Transverse colon (tissue), 4 donors: Measurements from ENCODE around the gene PM20D2. TPM values are rescaled to one million over a fixed set of nuclear protein-coding genes. Genes with fewer than 3 reads are reported as not detected.

Experiments
- DNase-seq: peaks from one replicate; pipeline ENCODE4 v3.0.0-alpha.2; 2019
- H3K27ac ChIP-seq, 4 donors: fragments of 200-600 bp; sonication (generic); 2 replicates each; pipeline ENCODE4 v1.5.1; 2016 to 2018; ENCODE audit warnings: inconsistent platforms in 4 of 4
- H3K27me3 ChIP-seq: fragments of 200-600 bp; sonication (generic); 2 replicates; pipeline ENCODE4 v1.5.1; 2017; ENCODE audit warnings: inconsistent platforms
- H3K36me3 ChIP-seq, 4 donors: fragments of 200-600 bp; sonication (generic); 2 replicates each; pipeline ENCODE4 v1.5.1; 2017 to 2019; ENCODE audit warnings: inconsistent platforms in 4 of 4
- H3K4me1 ChIP-seq, 4 donors: fragments of 200-600 bp; sonication (generic); 2 replicates each; pipeline ENCODE4 v1.5.1; 2017 to 2020; ENCODE audit warnings: inconsistent platforms in 4 of 4
- H3K4me3 ChIP-seq, 4 donors: fragments of 200-600 bp; sonication (generic); 1 replicate in 1 of 4; 2 replicates in 3 of 4; pipeline versions ENCODE4 v1.5.1 to v1.6.1; 2017 to 2019; ENCODE audit warnings: inconsistent platforms in 4 of 4
- H3K9me3 ChIP-seq, 2 donors: fragments of 200-600 bp; sonication (generic); 2 replicates each; pipeline ENCODE4 v1.5.1; 2017 to 2019; ENCODE audit warnings: inconsistent platforms in 2 of 2
- EP300 ChIP-seq: sonication (generic); formaldehyde crosslinking; IDR thresholded peaks from one replicate; pipeline ENCODE4 v1.6.1; 2017; ENCODE audit warnings: antibody characterized with exemption, low read depth
- POLR2A ChIP-seq: fragments of 450-650 bp; IDR thresholded peaks from one replicate; pipeline ENCODE4 v1.6.1; 2016; ENCODE audit warnings: antibody characterized with exemption, mild to moderate bottlenecking, moderate library complexity
- POLR2AphosphoS5 ChIP-seq, 3 donors: sonication (generic); formaldehyde crosslinking; IDR thresholded peaks; one replicate each; pipeline ENCODE4 v1.6.1; 2016; ENCODE audit warnings: antibody characterized with exemption in 3 of 3
- WGBS, 2 donors: methylation state at CpG; one replicate each; pipeline ENCODE4 v1.1.5; 2018; ENCODE audit warnings: low coverage in 1 of 2; 5-methylcytosine and 5-hydroxymethylcytosine counted together
- in situ Hi-C, 4 donors: fragments of 200-750 bp; cut with MboI; loops; one replicate each; pipeline versions ENCODE4 v1.15.0 to v1.15.1; 2017; ENCODE audit warnings: low sequenced_read_pairs in 3 of 4, low pct_ligation_motif_present in 1 of 4, low pct_unique_long_range_greater_than_20kb in 1 of 4
- intact Hi-C: fragments of 100-400 bp; cut with DNase I; formaldehyde crosslinking; loops from one replicate; pipeline ENCODE4 v1.15.1; 2023; ENCODE audit warnings: low total_unique reads
- total RNA-seq, 4 donors: library from RNA; depleted of rRNA; stranded (reverse); fragments of >200 nt; gene quantifications; one replicate each; pipeline ENCODE4 v1.1.0, GENCODE V29; 2016
- TF ChIP-seq, protein P1 (sequence below), 5 experiments: fragments of 200-600 bp in 3 of 5; fragments of 450-650 bp in 2 of 5; sonication (generic) in 3 of 5; IDR thresholded peaks; 1 replicate in 2 of 5; 2 replicates in 3 of 5; pipeline ENCODE4 v1.5.1; 2016 to 2017; ENCODE audit warnings: antibody characterized with exemption in 5 of 5, inconsistent platforms in 3 of 5, mild to moderate bottlenecking in 2 of 5, moderate library complexity in 1 of 5

The PM20D2 gene
- total RNA-seq, 4 donors from 2014 or later: 3.7 to 16.4 (median 12.4) TPM

- H3K9me3 ChIP-seq: no peaks in the 10 kb centered on the region
- WGBS, 2 donors: 79 to 93% methylated on average over 4 to 9 of the region's 9 CpGs
- H3K27ac ChIP-seq: no peak overlapping the region
- in situ Hi-C loops: no loop called here
- H3K27me3 ChIP-seq: no peaks in the 10 kb centered on the region
- H3K4me1 ChIP-seq: no peaks in the 10 kb centered on the region
- DNase-seq: no peak
- H3K36me3 ChIP-seq: no peaks in the 10 kb centered on the region
- TF ChIP-seq, protein P1, sequence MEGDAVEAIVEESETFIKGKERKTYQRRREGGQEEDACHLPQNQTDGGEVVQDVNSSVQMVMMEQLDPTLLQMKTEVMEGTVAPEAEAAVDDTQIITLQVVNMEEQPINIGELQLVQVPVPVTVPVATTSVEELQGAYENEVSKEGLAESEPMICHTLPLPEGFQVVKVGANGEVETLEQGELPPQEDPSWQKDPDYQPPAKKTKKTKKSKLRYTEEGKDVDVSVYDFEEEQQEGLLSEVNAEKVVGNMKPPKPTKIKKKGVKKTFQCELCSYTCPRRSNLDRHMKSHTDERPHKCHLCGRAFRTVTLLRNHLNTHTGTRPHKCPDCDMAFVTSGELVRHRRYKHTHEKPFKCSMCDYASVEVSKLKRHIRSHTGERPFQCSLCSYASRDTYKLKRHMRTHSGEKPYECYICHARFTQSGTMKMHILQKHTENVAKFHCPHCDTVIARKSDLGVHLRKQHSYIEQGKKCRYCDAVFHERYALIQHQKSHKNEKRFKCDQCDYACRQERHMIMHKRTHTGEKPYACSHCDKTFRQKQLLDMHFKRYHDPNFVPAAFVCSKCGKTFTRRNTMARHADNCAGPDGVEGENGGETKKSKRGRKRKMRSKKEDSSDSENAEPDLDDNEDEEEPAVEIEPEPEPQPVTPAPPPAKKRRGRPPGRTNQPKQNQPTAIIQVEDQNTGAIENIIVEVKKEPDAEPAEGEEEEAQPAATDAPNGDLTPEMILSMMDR (IDR thresholded peaks at IDR 0.05): no peak
- TF ChIP-seq POLR2AphosphoS5 (IDR thresholded peaks at IDR 0.05) (no peak), POLR2A (no peak), EP300 (no peak)
- intact Hi-C loops: no loop called here
- H3K4me3 ChIP-seq: no peak overlapping the region
Observed at GRCh38 chr6:89184344-89184743, 38.5 kb downstream of the PM20D2 start.

DNA sequence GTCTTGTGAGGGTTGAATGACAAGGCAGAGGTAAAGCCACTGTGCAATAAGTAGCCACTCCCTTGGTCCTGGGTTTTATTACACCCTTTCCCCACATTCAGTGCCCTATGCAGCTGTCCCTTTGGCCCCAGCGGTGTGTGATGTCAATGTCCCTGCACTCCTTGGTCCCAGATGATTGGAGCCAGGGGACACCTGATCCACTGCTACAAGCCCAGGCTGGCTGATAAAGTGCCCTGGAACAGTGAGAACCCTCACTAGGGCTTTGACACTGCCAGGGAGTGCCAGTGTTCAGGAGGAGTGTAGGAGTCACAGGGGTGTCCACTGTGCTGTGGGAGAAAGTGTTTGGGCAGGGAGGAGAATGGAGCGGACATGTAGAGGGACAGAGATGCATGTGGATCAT, 40.9 kb downstream of the PM20D2 start:
- 60 to 80% methylated on average over 1 to 2 of the region's 2 CpGs for WGBS, 2 donors
- no peaks in the 10 kb centered on the region for H3K9me3 ChIP-seq
- DNase-seq: no peak
- H3K27me3 ChIP-seq: no peaks in the 10 kb centered on the region
- H3K4me3 ChIP-seq: no peak overlapping the region
- H3K27ac ChIP-seq: no peak overlapping the region
- intact Hi-C loops: no loop called here
- no peaks in the 10 kb centered on the region for H3K36me3 ChIP-seq
- no peaks in the 10 kb centered on the region for H3K4me1 ChIP-seq
- in situ Hi-C loops: no loop called here
- TF ChIP-seq, protein P1 (IDR thresholded peaks at IDR 0.05): no peak
- TF ChIP-seq EP300 (no peak), POLR2A (no peak), POLR2AphosphoS5 (IDR thresholded peaks at IDR 0.05) (no peak)

DNA sequence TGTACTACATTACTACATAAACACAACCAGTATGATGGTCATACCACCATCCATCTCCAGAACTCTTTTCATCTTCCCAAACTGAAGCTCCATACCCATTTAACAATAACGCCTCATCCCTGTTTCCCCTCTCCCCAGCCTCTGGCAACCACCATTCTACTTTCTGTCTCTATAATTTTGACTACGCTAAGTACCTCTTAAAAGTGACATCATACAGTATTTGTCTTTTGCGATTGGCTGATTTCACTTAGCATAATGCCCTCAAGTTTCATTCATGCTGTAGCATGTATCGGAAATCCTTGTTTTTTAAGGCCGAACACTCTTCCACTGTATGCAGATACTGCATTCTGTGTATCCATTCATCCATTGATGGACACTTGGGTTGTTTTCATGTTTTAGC, 41.6 kb downstream of the PM20D2 start:
- no peak for DNase-seq
- intact Hi-C loops: no loop called here
- Histone ChIP-seq H3K4me1 (no peaks in the 10 kb centered on the region), H3K27me3 (no peaks in the 10 kb centered on the region), H3K36me3 (no peaks in the 10 kb centered on the region), H3K27ac (no peak overlapping the region), H3K9me3 (no peaks in the 10 kb centered on the region), H3K4me3 (no peak overlapping the region)
- WGBS, 2 donors: 76 to 93% methylated on average over 5 of the region's 5 CpGs
- TF ChIP-seq POLR2AphosphoS5 (IDR thresholded peaks at IDR 0.05): no peak
- no peak for TF ChIP-seq POLR2A
- no peak for TF ChIP-seq EP300
- in situ Hi-C loops: no loop called here

DNA sequence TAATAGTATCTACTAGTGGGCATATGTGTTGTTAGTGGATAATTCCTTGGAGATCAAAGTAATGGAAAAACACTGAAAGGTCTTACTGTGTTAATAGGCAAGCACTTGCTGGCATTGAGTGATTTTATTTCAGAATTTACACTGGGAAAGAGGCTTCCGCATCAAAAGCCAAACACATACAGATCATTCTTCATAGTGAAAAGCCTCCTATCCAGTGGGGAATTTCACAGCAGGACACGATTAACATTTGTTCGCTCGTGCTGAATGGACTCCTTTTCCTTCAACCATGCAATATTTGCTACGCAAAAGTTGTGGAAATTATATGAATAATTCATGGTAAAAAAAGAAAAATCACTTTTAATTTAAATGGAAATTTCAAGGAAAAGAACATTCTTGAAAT, 44.9 kb downstream of the PM20D2 start:
- H3K27me3 ChIP-seq: no peaks in the 10 kb centered on the region
- no peaks in the 10 kb centered on the region for H3K36me3 ChIP-seq
- H3K4me1 ChIP-seq: no peaks in the 10 kb centered on the region
- TF ChIP-seq, protein P1 (IDR thresholded peaks at IDR 0.05): no peak
- TF ChIP-seq EP300 (no peak), POLR2A (no peak), POLR2AphosphoS5 (IDR thresholded peaks at IDR 0.05) (no peak)
- no peak for DNase-seq
- H3K27ac ChIP-seq: no peak overlapping the region
- WGBS, 2 donors: 87 to 97% methylated on average over 5 of the region's 5 CpGs
- intact Hi-C loops: no loop called here
- in situ Hi-C loops: no loop called here
- H3K4me3 ChIP-seq: no peak overlapping the region
- H3K9me3 ChIP-seq: peaks cover 10 to 12% of the 10 kb centered on the region in 2 donors

- Histone ChIP-seq H3K9me3 (peaks cover 10 to 12% of the 10 kb centered on the region in 2 donors), H3K27me3 (no peaks in the 10 kb centered on the region), H3K36me3 (no peaks in the 10 kb centered on the region), H3K27ac (no peak overlapping the region), H3K4me3 (no peak overlapping the region), H3K4me1 (no peaks in the 10 kb centered on the region)
- TF ChIP-seq EP300: no peak
- TF ChIP-seq POLR2AphosphoS5 (IDR thresholded peaks at IDR 0.05): no peak
- TF ChIP-seq, protein P1 (IDR thresholded peaks at IDR 0.05): no peak
- TF ChIP-seq POLR2A: no peak
- 97 to 100% methylated on average over 1 of the region's 1 CpG for WGBS, 2 donors
- in situ Hi-C loops: no loop called here
- intact Hi-C loops: no loop called here
- no peak for DNase-seq
Observed at GRCh38 chr6:89194559-89194958, 48.7 kb downstream of the PM20D2 start.
